M059J (cell line): ENCODE results near the gene LEKR1. TPM values are rescaled to one million over a fixed set of nuclear protein-coding genes. Genes with fewer than 3 reads are reported as not detected.

Experiments
- DNase-seq: peaks from one replicate; pipeline ENCODE4 v3.0.0-alpha.2; 2012; ENCODE audit warnings: low read depth
- total RNA-seq: library from RNA; depleted of rRNA; stranded (reverse); fragments of >200 nt; shearing (Covaris generic); gene quantifications from 2 replicates; pipeline ENCODE4 v1.2.3, GENCODE V29; 2014

Gene LEKR1
- total RNA-seq, 1 experiment from 2014 or later: 1.6 TPM

DNA sequence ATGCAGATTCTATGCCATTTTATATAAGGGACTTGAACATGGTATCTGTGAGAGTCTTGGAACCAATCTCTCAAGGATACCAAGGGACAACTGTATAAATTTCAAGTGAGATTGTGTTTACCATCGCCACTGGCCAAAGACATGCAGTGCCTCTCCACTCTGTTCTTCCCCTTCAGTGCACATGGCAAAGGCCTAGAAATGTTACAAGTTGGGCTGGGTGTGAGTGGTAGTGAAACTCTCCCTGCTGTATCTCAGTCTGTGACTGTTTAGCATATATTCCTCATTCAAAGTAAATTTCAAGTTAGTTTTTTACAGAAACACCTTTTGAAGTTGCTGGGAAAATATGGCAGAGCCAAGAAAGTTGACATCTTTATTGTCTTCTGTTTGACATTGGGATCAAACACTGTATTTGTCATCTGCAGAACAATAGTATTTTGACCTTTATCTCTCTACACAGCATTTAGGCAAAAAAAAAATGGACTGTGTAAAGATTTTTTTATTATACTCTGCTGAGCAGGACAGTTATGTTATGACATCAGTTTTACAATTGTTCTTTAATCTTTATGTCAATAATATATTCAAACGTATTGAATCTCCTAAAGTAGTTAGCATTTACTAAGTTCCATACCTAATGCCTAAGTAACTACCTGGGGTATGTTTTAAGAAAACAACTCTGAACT, 232.4 kb downstream of the LEKR1 start:
- no peak for DNase-seq

DNA sequence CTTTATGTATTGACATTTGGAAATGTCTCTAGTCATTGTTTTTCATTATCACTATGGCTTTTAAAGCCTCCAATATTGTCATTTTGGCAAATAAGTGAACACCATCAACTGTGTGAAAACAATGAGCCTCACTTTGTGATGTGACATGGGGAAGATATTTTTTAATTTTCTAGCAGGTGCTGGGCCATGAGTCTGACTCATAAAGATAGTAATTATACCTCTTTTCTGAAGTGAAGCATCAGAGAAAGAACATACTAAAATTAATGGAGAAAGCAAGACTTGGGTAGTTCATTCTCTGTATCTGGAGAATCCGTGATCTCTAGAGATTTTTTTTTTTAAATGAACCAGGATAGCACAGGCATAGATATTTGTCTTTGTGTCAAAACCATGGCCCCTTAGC, 233.0 kb downstream of the LEKR1 start:
- no peak for DNase-seq

DNA sequence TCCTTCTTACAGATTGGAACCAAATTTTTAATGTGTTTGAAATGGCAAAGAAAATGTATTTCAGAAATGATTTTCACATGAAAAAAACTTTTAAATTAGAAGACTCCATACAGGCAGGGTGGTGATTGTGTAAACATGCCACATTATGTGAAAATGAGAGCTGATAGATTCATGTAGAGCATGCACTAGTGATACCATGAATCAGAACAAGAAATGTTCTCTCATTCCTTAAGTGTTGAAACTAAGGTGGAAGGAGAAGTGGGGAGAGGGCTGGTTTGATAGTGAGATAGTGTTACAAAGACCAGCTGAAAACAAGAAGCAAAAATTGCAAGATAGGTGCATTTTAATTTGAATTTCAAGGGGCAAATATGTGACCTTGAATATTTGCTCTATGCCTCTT, 233.5 kb downstream of the LEKR1 start:
- DNase-seq: no peak

DNA sequence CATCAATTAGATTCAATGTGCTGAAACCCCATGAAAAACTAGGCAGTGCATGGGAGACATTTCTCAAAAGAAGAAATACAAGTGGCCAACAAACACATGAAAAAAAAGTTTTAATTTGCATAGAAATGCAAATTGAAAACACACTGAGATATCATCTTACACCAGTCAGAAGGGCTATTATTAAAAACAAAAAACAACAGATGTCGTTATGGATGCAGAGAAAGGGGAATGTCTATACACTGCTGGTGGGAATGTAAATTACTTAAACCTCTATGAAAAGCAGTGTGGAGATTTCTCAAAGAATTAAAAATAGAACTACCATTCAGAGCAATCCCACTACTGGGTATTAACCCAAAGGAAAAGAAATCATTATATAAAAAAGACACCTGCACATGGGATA, 235.1 kb downstream of the LEKR1 start:
- no peak for DNase-seq

DNA sequence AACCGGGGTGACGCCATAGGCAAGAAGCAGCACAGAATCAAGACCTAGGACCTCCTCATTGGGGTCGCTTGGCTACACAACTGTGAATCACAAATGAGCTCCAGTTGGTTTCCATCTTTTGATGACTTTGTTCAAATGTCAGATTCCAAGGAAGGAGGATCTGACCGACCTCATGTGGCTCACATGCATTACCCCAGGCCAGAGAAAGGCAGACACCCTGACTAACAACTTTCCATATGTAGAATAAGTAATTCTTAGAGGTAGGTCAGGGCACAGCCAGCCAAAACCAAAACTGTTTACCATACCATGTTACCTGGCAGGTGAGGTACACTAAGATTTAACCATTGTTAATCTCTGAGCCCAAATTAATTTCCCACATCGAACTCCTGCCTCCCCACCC, 237.3 kb downstream of the LEKR1 start:
- DNase-seq: no peak

DNA sequence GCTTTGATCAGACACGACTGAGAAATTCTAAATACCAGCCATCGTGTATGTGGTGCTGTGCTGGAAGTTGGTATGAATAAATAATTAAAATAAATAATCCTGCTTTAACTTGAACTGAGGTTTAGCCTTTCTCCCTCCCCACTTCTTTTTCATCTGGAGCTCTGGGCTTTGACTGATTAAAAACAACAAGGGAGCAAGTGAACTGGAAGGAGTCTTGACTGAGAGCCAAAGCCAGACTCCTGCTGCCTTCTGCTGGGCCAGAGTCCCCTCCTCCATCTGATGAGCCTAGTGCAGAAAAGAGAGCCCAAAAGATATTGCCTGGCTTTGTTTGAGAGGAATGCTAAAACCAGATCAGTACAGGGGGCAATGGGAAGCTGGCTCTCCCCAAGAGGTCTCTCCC, 237.8 kb downstream of the LEKR1 start:
- peak; percentile 80 for DNase-seq

DNA sequence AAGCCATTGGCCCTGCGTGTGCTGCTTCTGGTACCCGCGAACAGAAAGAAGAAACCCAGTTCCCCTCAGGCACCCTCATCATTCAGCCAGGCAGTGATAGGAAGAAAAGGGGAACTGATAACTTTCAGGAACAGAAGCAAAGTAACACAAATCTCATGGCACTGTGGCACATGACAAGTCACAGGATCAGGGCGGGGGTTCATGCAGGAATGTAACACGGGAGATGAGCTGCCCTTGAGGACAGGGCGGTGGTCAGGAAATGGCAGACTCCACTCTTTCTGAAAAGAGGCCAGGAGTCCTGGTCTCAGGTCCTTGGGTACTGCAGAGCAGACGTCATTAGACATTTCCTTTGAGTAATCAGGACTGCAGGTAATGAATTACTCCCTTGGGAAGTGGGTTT, 238.2 kb downstream of the LEKR1 start:
- no peak for DNase-seq

DNA sequence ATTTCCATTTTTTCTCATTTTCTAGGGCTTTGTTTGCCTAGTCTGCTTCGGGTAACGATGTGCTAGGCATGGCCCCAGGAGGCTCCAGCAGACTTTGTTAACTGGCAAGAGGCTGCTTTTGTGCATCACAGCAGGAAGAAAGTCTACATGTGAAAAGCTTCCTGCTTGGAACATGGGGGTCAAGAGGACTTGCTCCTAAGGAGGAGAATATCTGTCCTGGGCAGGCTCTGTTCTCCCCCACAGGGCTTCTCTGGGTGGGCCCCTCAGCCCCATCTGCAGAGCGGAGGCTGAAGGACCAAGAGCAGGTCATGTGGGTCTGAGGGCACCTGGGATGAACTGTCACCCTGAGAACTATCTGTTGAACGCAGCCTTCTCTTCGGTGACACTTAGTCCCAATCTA, 239.0 kb downstream of the LEKR1 start:
- no peak for DNase-seq

DNA sequence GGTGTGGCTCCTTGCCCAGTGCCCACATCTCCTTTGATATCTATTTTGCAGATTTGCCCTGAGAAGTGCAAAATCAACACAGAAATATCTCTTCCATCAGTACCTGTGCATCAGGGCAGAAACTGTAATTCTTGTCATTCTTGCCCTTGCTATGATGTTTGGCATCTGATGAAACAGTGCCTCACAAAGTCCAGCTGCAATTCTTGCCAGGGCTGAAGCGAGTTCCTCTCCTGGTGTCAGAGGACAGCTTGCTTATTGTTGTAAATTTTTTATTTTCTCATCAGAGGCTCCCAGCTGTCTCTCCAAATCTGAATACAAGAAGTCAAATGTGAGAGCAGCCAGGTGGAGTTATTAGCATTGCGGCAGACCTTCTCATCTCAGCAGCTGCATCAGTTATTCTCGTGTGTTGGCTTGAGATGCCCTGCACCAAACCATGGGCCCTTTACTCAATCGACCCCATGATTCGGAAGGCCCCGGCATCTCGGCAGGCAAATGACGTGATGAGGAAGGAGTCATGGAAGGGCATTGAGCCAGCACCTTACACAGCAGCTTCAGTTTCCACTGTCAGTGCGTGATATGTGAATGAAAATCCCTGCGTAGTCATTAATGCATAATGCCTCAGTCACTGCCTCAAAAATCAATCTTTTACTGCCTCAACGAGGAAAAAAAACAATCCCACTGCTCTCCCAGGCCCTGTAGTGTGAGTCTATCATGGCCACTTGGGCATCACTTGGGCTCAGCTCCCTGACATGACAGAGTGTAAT, 240.4 kb downstream of the LEKR1 start:
- DNase-seq: peak; percentile 68

DNA sequence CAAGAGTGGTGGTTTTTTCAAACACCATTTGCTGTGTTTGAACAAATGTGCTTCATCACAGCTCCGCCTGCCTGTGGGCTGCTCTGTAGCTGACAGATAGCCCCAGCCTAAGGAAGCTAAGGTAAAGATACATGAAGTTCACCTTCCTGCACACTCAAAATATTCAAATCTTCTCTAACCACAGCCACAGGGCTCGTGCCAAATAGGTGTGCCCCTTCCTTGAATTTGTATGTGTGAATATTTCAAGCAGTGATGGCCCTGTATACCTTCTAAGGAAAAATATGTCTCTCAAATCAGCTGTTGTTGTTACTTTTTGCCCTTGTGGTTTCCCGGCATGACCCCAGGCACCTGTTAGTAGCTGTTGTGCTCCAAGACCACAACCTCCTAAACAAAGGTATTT, 241.0 kb downstream of the LEKR1 start:
- DNase-seq: no peak

DNA sequence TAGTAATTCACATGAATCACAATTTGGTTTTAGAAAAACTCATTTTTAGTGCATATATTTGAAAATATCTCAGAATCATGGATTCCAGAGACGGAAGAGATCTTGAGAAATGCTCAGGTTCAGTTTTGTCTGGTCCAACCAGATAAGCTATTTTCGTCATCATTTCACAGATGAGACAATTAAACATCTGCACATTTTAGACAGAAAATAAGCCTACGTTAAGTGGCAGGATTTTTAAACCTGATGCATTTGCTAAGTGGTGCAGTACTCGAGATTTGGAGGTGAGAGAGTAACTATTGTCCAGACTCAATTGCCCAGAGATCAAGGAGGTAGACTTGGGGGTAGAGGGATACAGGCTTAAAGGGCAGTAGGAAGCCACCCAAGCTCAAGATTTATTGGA, 243.3 kb downstream of the LEKR1 start:
- no peak for DNase-seq

DNA sequence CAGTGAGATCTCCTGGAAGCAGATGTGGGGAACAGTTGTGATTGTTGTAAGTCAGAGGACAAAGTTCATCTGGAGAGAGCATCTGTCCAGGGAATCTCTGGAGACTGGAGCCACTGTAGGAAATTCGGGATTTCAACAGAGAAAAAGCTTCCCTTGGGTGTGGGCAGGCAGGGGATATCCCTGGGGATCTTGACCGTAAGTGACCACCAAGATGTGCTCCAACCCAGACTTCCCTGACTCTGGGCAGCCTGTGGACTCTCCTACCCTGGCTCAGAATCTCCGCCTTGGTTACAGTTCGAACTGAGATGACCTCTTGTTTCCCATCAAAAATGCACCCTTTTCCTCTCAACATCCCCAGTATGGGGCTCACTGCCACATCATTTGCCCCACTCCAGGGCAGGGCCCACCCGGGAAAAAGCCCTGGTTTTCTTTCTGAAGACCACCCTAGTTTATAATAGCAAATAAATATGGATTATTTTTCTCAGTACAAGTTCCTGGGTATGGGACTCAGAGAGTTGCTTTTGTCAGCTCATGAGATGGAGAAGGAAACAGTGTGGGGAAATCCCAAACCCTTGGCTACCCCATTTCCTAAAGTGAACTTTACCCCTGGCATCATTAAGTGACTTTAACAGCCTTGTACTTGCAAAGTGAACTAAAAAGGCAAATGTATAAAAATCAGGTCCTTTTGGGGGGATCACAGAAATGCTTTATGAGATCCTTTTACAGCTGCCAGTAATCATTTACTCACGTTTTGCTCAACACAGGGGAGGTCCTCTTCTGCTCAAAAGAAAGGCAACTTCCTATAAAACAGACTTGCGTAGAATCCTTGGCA, 243.9 kb downstream of the LEKR1 start:
- DNase-seq: no peak

DNA sequence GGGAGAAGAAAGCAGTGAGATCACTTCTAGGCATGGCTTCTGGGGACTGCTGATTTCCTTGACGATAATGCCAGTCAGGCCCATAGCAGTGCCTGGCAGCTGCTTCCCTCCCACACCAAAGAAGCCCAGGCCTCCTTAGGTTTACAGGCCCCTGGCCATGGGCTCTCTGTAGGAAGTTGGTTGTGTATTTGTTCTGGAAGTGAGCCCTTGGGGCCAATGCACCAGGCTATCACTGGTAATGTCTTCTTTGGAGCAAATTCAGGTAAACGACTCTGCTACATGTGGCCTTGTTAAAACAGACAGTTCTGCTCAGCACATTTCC, 244.5 kb downstream of the LEKR1 start:
- DNase-seq: peak; percentile 63

DNA sequence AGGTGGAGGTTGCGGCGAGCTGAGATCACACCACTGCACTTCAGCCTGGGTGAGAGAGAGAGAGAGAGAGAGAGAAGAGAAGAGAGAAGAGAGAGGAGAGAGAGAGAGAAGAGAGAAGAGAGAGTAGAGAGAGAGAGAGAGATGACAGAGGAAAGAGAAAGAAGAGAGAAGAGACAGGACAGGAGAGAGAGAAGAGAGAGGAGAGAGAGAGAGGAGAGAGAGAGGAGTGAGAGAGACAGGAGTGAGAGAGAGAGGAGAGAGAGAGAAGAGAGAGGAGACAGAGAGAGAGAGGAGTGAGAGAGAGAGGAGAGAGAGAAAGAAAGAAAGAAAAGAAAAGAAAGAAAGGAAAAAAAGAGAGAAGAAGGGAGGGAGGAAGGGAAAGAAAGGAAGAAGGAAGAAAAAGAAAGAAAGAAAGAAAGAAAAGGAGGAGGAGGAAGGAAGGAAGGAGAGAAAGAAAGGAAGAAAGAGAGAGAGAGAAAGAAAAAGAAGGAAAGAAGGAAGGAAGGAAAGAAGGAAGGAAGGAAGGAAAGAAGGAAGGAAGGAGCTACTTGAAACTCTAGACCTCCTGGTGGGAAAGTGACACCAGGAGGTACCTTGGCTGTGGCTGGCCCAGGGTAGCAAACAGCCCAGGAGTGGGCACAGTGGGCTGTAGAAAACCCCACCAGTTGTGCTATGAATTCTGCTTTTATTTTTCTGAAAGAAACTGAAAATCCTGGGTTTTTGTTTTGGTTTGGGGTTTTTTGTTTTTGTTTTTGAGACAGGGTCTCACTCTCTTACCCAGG, 245.8 kb downstream of the LEKR1 start:
- DNase-seq: no peak

DNA sequence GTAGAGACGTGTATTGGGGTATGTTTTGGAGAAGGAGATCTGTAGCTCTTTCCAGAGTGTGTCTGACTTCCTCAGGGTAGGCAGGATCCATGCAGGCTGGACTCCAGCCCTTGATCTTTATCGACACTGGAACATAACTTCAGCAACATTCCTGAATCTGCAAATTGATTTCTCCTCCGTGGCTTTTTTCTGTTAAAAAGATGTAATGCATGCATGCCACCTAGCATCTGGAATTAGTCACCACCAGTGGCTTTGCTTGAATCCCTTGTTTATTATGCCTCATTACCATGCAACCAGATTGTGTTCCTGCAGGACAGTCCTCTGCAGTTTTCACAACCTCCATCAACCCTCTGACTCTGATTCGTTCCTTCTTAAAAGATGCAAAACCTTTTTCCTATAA, 247.7 kb downstream of the LEKR1 start:
- DNase-seq: peak; percentile 97

DNA sequence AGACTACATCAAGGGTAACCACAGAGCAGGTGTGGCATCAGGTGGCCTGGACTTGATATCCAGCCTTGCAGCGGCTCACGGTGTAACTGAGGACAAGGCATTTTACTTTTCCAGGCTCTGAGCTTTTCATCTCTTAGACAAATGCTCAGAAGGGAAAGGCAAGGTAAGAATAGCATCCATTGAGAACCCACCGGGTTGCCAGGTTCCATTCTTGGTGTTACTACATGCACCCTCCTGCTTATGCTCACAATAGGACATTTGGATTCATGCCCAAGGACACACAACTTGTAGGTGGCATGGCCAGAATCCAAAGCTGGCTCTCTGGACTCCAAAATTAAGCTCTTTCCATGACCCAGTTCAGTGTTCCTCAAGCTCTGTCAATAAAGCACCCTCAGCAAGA, 248.3 kb downstream of the LEKR1 start:
- DNase-seq: no peak

DNA sequence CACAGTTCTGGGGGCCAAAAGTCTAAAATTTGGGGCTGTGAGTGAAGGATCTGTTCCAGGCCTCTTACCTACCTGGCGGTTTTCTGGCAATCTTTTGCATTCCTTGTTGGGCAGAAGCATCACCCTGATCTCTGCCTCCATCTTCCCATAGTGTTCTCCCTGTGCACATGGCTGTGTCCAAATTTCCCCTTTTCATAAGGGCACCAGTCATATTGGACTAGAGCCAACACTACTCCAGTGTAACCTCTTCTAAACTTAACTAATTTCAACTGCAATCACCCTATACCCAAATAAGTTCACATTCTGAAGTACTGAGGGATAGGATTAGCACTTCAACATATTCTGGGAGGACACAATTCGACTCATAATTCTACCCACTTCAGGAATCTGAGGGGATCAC, 248.8 kb downstream of the LEKR1 start:
- no peak for DNase-seq

DNA sequence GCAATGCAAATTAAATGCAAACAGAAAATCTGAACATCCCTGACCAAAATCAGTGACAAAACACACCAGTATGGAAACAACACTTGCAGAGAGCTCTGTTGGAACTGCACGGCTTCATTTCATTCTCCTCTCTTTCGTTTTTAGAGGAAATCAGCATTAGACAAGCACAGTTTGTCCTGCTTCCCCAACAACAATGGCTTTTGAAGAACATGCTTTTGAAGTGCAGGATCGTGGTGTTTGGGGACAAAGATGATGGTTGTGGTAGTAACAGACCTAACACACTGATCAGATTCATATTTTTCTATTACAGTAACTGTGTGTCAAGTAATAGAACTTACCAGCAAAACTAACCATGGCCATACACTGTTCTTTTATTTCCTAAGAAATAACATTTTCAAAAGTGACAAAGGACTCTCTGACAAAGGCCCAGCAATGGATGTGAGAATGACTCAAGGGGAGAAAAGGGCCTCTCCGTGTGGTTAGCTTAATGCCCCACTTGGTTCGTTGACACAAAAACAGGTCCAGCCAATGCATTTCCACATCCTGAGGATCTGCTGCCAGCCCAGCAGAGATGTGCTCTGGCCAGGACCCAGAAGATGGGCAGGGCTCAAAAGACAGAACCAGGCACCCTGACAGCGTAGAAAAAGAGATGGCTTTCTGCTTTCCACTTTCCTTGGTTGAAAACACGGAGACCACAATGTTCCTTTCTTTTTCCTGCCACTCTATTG, 249.7 kb downstream of the LEKR1 start:
- DNase-seq: peak; percentile 68

DNA sequence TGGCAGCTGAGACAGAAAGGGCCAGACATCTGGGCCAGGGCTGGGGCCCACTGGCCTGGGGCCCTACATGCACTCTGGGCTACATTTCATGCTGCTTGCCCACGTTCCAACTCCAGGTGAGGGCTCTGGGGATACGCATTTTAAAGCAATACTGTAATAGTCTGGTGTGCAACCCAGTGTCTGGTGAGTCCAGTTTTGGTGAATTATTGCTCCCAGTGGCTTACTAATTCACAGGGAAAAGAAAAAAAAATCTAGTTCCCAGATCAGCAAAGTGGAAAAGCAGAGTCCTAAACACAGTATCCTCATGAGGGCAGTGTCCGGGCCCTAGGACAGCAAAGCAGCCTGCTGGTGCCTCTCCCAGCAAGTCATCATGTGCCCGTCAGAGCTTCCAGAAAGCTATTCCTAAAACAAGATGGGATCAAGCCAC, 251.4 kb downstream of the LEKR1 start:
- DNase-seq: peak; percentile 48

DNA sequence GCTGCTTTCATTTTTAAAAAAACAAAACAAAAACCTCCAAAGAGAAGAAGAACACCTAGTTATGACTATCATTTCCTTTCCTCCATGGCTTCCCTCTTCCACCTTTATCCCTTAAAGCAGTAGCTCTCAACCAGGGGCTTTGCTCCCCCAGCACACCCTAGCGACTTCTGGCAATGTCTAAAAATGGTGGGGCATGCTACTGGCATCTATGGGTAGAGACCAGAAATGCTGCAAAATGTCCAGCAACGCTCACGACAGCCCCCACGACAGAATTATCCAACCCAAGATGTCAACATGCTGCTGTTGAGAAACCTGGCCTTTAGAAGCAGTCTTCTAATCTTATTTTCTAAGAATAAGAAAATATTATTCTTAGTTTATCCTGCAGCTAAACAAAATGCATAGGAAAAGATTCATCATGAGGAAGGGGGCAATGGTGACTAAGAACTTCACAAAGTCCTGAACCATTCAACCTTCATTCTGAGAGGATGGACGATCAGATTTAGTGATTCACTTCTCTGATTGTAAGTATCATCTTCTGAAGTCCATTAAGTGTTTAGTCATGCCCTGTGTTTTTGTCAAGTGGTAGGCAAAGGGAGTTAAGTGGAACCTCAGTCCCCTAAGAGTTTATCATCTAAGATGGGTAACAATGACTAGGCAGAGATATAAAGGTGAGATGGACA, 252.1 kb downstream of the LEKR1 start:
- peak; percentile 50 for DNase-seq

DNA sequence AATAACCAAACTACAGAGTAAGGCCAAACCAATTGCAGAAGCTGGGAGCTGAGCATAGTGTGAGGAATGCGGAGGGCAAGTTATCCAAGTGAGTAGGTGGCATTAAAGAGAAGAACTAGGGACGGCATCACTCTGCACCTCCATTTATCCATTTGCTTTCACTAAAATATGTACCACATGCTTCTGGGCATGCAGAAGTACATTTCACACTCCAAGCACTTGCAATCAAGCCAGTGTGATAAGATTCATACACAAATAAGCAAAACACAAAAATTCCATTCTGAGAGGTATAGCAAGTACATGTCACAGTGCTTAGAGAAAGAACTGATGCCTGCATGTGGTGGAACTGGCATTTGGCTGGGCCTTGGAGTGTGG, 252.6 kb downstream of the LEKR1 start:
- DNase-seq: no peak
